K562 (cell line): ENCODE measurements around the gene SUMF1. TPM values are rescaled to one million over a fixed set of nuclear protein-coding genes. Genes with fewer than 3 reads are reported as not detected.

ENCODE experiments used
- ATAC-seq: fragments of 200-7000 bp; cut with Tn5 transposase; 3 replicates; pipeline ENCODE4 v1.9.1; 2020; ENCODE audit warnings: moderate library complexity
- BruUV-seq: library from RNA; stranded (reverse); fragments of 400-500 nt; replicated peaks from 2 replicates; lab custom pipeline; 2021; lab: Mats Ljungman, UMichigan
- CTCF ChIA-PET: fragments of 300-600 bp; formaldehyde crosslinking; extraction: SDS; loops from one replicate; lab custom pipeline; 2021; ENCODE audit warnings: low intra/inter-chr PET ratio; lab: Yijun Ruan, JAX
- POLR2A ChIA-PET: fragments of 300-600, 350-650 bp; sonication (Branson Sonifier 250); formaldehyde crosslinking; extraction: SDS; loops from one replicate; lab custom pipeline; 2021; ENCODE audit warnings: antibody characterized with exemption, inconsistent platforms; lab: Yijun Ruan, JAX
- DNase-seq, 4 experiments: peaks; one replicate each; pipeline versions ENCODE4 v3.0.0 to v3.0.0-alpha.2; 2011 to 2018; ENCODE audit warnings: low spot score in 3 of 4, mixed read lengths in 3 of 4; ENCODE audit errors: extremely low read depth in 1 of 4
- FAIRE-seq: peaks from 2 replicates; lab custom pipeline; 2011; peaks lifted over from hg19 to GRCh38; lab: Jason Lieb, UNC
- H2AFZ ChIP-seq: 2 replicates; pipeline ENCODE4 v1.6.0; 2011; ENCODE audit warnings: low read depth, low read length, control low read depth, inconsistent platforms
- H3K27ac ChIP-seq: fragments of 200-600 bp; 3 replicates; pipeline ENCODE4 v1.8.0; 2011; ENCODE audit warnings: low read depth, mild to moderate bottlenecking, control low read depth, inconsistent platforms, low read length, moderate library complexity, mixed read lengths; ENCODE audit errors: extremely low read depth
- H3K27me3 ChIP-seq, 2 experiments: fragments of 300-600 bp in 1 of 2; 2 replicates in 1 of 2; 3 replicates in 1 of 2; pipeline versions ENCODE4 v1.6.0 to v1.8.0; 2011; ENCODE audit warnings: inconsistent platforms in 2 of 2, low read length in 2 of 2, mild to moderate bottlenecking in 1 of 2, mixed read lengths in 1 of 2, moderate library complexity in 1 of 2; ENCODE audit not compliant: control insufficient read depth in 2 of 2, insufficient read depth in 2 of 2
- H3K36me3 ChIP-seq: fragments of 300-600 bp; 3 replicates; pipeline ENCODE4 v1.8.0; 2011; ENCODE audit warnings: mild to moderate bottlenecking, low read length, inconsistent platforms; ENCODE audit not compliant: control insufficient read depth, insufficient read depth
- H3K4me1 ChIP-seq, 2 experiments: fragments of 200-600 bp in 1 of 2; replicated peaks in 1 of 2; 2 replicates in 1 of 2; 3 replicates in 1 of 2; pipeline versions ENCODE4 v1.5.1 to v1.8.0; 2011; ENCODE audit warnings: inconsistent platforms in 2 of 2, low read length in 2 of 2, mild to moderate bottlenecking in 1 of 2, mixed read lengths in 1 of 2, moderate library complexity in 1 of 2; ENCODE audit not compliant: control insufficient read depth in 2 of 2, insufficient read depth in 2 of 2
- H3K4me2 ChIP-seq: 2 replicates; pipeline ENCODE4 v1.6.1; 2011; ENCODE audit warnings: low read length, control low read depth, inconsistent platforms, mixed read lengths; ENCODE audit not compliant: insufficient read depth
- H3K4me3 ChIP-seq: fragments of 200-600 bp; sonication (generic), shearing (Covaris generic); 2 replicates; pipeline ENCODE4 v1.5.1; 2016; ENCODE audit warnings: control low read depth, inconsistent platforms
- H3K79me2 ChIP-seq: fragments of 200-600 bp; 3 replicates; pipeline ENCODE4 v1.8.0; 2011; ENCODE audit warnings: low read length, inconsistent platforms; ENCODE audit not compliant: control insufficient read depth, insufficient read depth
- H3K9ac ChIP-seq, 2 experiments: 2 replicates each; pipeline versions ENCODE4 v1.6.0 to v1.6.1; 2011; ENCODE audit warnings: low read depth in 2 of 2, low read length in 2 of 2, control low read depth in 1 of 2, inconsistent platforms in 1 of 2, mild to moderate bottlenecking in 1 of 2, mixed read lengths in 1 of 2; ENCODE audit not compliant: insufficient read depth in 1 of 2
- H3K9me1 ChIP-seq: one replicate; pipeline ENCODE4 v1.6.0; 2011; ENCODE audit warnings: inconsistent platforms, mild to moderate bottlenecking, low read length, moderate library complexity; ENCODE audit not compliant: control insufficient read depth, insufficient read depth
- H3K9me3 ChIP-seq: replicated peaks from 2 replicates; pipeline ENCODE4 v1.5.1; 2011; ENCODE audit warnings: low read depth, low read length, inconsistent platforms; ENCODE audit not compliant: control insufficient read depth, insufficient read depth
- H4K20me1 ChIP-seq: replicated peaks from 2 replicates; pipeline ENCODE4 v1.6.1; 2011; ENCODE audit warnings: low read length, inconsistent platforms, mixed read lengths; ENCODE audit not compliant: control insufficient read depth, insufficient read depth
- ADNP ChIP-seq: fragments of 200-800 bp; sonication (Bioruptor generic); IDR thresholded peaks from 2 replicates; pipeline ENCODE4 v1.6.1; 2016; ENCODE audit warnings: missing genetic modification characterization, missing compliant biosample characterization
- CEBPB ChIP-seq: fragments of 450-650 bp; IDR thresholded peaks from 2 replicates; pipeline ENCODE4 v1.6.1; 2016; ENCODE audit warnings: missing genetic modification characterization, missing compliant biosample characterization
- HMGN3 ChIP-seq: IDR thresholded peaks from 2 replicates; pipeline ENCODE4 v1.6.1; 2011; ENCODE audit warnings: borderline replicate concordance, low read depth, mild to moderate bottlenecking, mixed read lengths, low read length; ENCODE audit not compliant: insufficient read length; ENCODE audit errors: extremely low read depth
- HOXB6 ChIP-seq: fragments of 250-450 bp; sonication (Bioruptor Pico); IDR thresholded peaks from 2 replicates; pipeline ENCODE4 v1.5.1; 2022; ENCODE audit warnings: mild to moderate bottlenecking, borderline replicate concordance
- POLR2A ChIP-seq: fragments of 450-650 bp; conservative IDR thresholded peaks from 2 replicates; pipeline ENCODE4 v1.6.1; 2016
- SAFB ChIP-seq: fragments of 200-400 bp; formaldehyde crosslinking; IDR thresholded peaks from 2 replicates; pipeline ENCODE4 v1.6.1; 2017; ENCODE audit warnings: low read depth, low read length, borderline replicate concordance
- SMARCA4 ChIP-seq: fragments of 450-650 bp; IDR thresholded peaks from 2 replicates; pipeline ENCODE4 v1.6.1; 2016
- TCFL5 ChIP-seq: fragments of 250-450 bp; sonication (Bioruptor Pico); conservative IDR thresholded peaks from 2 replicates; pipeline ENCODE4 v1.6.1; 2021; ENCODE audit warnings: mild to moderate bottlenecking, moderate library complexity, matching md5 sums
- WGBS: fragments of 100-300 bp; shearing (Covaris generic); methylation state at CpG from one replicate; pipeline ENCODE4 v1.1.6; 2016; ENCODE audit warnings: low coverage, mixed read lengths; ENCODE audit not compliant: insufficient coverage; ENCODE audit errors: missing lambda C conversion rate; 5-methylcytosine and 5-hydroxymethylcytosine counted together
- in situ Hi-C: fragments of 300-500 bp; cut with MboI; formaldehyde crosslinking; loops from 4 replicates; pipeline ENCODE4 v1.15.0; 2018; ENCODE audit warnings: inconsistent platforms, mixed read lengths
- intact Hi-C: fragments of 100-400 bp; cut with micrococcal nuclease; formaldehyde crosslinking; loops from 2 replicates; pipeline ENCODE4 v1.14.2; 2022
- polyA plus RNA-seq, 8 experiments: library from polyadenylated mRNA; depleted of rRNA in 4 of 8; stranded (reverse) in 5 of 8; unstranded in 3 of 8; fragments of >200 nt; fragmentation: Nextera tagmentation in 2 of 8; fragmentation: Illumina TruSeq in 1 of 8; extraction: Ambion mirVana in 2 of 8; extraction: Trizol in 1 of 8; gene quantifications; 2 replicates each; pipeline versions ENCODE4 v1.2.1 to v1.2.3, GENCODE V29; 2011 to 2014; ENCODE audit warnings: inconsistent platforms in 1 of 8, missing spikeins in 1 of 8
- total RNA-seq, 7 experiments: library from RNA; depleted of rRNA in 6 of 7; stranded (reverse); fragments of >200 nt in 6 of 7; fragmentation: Illumina TruSeq in 2 of 7; extraction: Trizol in 2 of 7; gene quantifications; 2 replicates each; pipeline versions ENCODE4 v1.2.1 to v1.2.3, GENCODE V29; 2011 to 2021; ENCODE audit warnings: low replicate concordance in 1 of 7
- TF ChIP-seq, protein P1 (sequence below), 2 experiments: fragments of 200-800 bp in 1 of 2; sonication (Bioruptor generic) in 1 of 2; sonication (generic) in 1 of 2; formaldehyde crosslinking in 1 of 2; IDR thresholded peaks in 1 of 2; conservative IDR thresholded peaks in 1 of 2; 2 replicates each; pipeline versions ENCODE4 v1.5.0 to v1.6.1; 2016 to 2020; ENCODE audit warnings: missing compliant biosample characterization in 1 of 2, missing genetic modification characterization in 1 of 2, missing genetic modification reagents in 1 of 2
- TF ChIP-seq, protein P2 (sequence below), 2 experiments: IDR thresholded peaks in 1 of 2; conservative IDR thresholded peaks in 1 of 2; 2 replicates each; pipeline ENCODE4 v1.6.1; 2016; ENCODE audit warnings: low read depth in 2 of 2, mild to moderate bottlenecking in 1 of 2, missing compliant biosample characterization in 1 of 2, missing genetic modification characterization in 1 of 2, moderate library complexity in 1 of 2

SUMF1 gene
- total and polyA plus RNA-seq, 9 of the 15 experiments (the other 6 are each of a cell fraction or from before 2014, with no cell fraction given), result 1.3 to 7.4 (median 4.2) TPM

DNA sequence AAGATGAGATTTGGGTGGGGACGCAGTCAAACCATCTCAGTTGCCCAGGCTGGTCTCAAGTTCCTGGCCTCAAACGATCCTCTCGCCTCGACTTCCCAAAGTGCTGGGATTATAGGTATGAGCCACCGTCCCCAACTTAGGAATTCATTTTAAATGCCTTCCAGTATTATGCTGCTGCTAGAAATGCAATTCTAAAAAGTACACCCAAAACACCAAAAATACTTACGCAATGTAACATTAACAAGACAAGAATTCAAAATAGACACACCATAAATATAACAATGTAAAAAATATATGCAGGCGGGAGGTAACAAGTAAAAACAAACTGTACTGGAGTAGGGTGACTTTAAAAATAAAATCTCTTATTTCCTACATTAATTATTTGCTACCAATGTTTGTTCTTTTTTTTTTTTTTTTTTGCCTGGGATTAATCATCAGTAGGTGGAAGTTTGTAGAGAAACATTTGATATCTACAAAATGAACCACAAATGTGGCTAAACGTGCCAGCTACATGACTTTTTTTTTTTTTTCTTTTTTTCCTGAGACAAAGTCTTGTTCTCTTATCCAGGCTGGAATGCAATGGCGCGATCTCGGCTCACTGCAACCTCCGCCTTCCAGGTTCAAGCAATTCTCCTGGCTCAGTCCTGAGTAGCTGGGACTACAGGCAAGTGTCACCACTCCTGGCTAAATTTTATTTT, 107.1 kb downstream of the SUMF1 start:
- no peak overlapping the region for H3K9ac ChIP-seq
- WGBS, result 60% methylated on average over 12 of the region's 12 CpGs
- no peaks in the 10 kb centered on the region for H3K36me3 ChIP-seq
- POLR2A ChIA-PET, result interaction anchor here (1.1 kb wide), 1 partner anchor 134 kb away, joined by 3 read pairs; the partner anchor contains the start of gene ITPR1
- H3K4me3 ChIP-seq, result no peak overlapping the region
- H3K9me3 ChIP-seq, result no peaks in the 10 kb centered on the region
- H4K20me1 ChIP-seq, result no peaks in the 10 kb centered on the region
- no peak for FAIRE-seq
- no peaks in the 10 kb centered on the region for H3K27me3 ChIP-seq
- no TSS peak for BruUV-seq
- H3K79me2 ChIP-seq, result no peaks in the 10 kb centered on the region
- intact Hi-C loops, result loop anchor here (10.0 kb wide), 1 partner anchor 105 kb away; the partner anchor contains the start of gene SUMF1
- peaks cover 0 to 7% of the 10 kb centered on the region in 2 experiments; a peak in 3 of 5 replicates for H3K4me1 ChIP-seq
- TF ChIP-seq CEBPB (tag), result peak; percentile 51
- TF ChIP-seq POLR2A, result no peak
- TF ChIP-seq, all 486 proteins: peak for 1
- Histone ChIP-seq H3K9me1 (no peaks in the 10 kb centered on the region), H3K4me2 (no peak overlapping the region), H2AFZ (no peak overlapping the region), H3K27ac (no peak overlapping the region)
- in situ Hi-C loops, result no loop called here
- DNase-seq (no peak), ATAC-seq (no peak)
- CTCF ChIA-PET, result no interaction called here

DNA sequence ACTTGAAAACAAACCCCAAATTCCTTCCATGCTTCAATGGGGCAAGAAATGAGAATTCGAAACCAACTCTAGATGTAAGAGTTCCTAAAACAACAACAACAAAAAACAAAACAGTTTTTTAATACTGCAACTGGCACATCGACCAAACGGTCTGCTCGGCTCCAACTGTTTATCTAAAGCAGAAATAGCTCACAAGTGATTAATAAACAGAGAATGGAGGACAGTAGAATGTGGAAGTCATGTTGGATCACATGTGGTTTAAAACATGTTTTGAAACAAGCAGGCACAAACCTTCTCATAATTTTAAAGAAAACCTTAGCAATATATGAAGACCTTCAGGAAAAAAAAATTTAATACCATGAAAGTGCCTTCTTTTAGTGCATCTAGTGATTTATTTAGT, 108.8 kb downstream of the SUMF1 start:
- H3K9ac ChIP-seq, result no peak overlapping the region
- no peaks in the 10 kb centered on the region for H3K27me3 ChIP-seq
- no peak for DNase-seq
- H3K9me1 ChIP-seq, result no peaks in the 10 kb centered on the region
- WGBS, result 22% methylated on average over 4 of the region's 4 CpGs
- H4K20me1 ChIP-seq, result no peaks in the 10 kb centered on the region
- H3K4me2 ChIP-seq, result no peak overlapping the region
- CTCF ChIA-PET, result no interaction called here
- no peaks in the 10 kb centered on the region for H3K79me2 ChIP-seq
- no peak for ATAC-seq
- H2AFZ ChIP-seq, result no peak overlapping the region
- in situ Hi-C loops, result no loop called here
- POLR2A ChIA-PET, result no interaction called here
- H3K9me3 ChIP-seq, result no peaks in the 10 kb centered on the region
- peaks cover 0 to 7% of the 10 kb centered on the region in 2 experiments; a peak in 3 of 5 replicates for H3K4me1 ChIP-seq
- H3K36me3 ChIP-seq, result no peaks in the 10 kb centered on the region
- no peak overlapping the region for H3K27ac ChIP-seq
- intact Hi-C loops, result loop anchor here (10.0 kb wide), 1 partner anchor 107 kb away; the partner anchor contains the start of gene SUMF1
- no TSS peak for BruUV-seq
- FAIRE-seq, result no peak
- no peak overlapping the region for H3K4me3 ChIP-seq
- TF ChIP-seq TCFL5 (CRISPR knock-in tag), result no peak
- no peak for TF ChIP-seq HOXB6 (CRISPR knock-in tag)
- no peak for TF ChIP-seq HMGN3
- no peak for TF ChIP-seq ADNP
- TF ChIP-seq SMARCA4, result no peak
- TF ChIP-seq, protein P1, sequence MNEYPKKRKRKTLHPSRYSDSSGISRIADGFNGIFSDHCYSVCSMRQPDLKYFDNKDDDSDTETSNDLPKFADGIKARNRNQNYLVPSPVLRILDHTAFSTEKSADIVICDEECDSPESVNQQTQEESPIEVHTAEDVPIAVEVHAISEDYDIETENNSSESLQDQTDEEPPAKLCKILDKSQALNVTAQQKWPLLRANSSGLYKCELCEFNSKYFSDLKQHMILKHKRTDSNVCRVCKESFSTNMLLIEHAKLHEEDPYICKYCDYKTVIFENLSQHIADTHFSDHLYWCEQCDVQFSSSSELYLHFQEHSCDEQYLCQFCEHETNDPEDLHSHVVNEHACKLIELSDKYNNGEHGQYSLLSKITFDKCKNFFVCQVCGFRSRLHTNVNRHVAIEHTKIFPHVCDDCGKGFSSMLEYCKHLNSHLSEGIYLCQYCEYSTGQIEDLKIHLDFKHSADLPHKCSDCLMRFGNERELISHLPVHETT (CRISPR knock-in tag; conservative IDR thresholded peaks at IDR 0.05 in 1 of 2, IDR thresholded peaks at IDR 0.05 in 1 of 2), result no peak
- TF ChIP-seq, protein P2, sequence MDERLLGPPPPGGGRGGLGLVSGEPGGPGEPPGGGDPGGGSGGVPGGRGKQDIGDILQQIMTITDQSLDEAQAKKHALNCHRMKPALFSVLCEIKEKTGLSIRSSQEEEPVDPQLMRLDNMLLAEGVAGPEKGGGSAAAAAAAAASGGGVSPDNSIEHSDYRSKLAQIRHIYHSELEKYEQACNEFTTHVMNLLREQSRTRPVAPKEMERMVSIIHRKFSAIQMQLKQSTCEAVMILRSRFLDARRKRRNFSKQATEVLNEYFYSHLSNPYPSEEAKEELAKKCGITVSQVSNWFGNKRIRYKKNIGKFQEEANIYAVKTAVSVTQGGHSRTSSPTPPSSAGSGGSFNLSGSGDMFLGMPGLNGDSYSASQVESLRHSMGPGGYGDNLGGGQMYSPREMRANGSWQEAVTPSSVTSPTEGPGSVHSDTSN (CRISPR knock-in tag; IDR thresholded peaks at IDR 0.05; ENCODE audit: low read depth), result no peak
- TF ChIP-seq, protein P2 (tag; conservative IDR thresholded peaks at IDR 0.05; ENCODE audit: low read depth), result no peak
- no peak for TF ChIP-seq SAFB
